H9 (cell line): ENCODE measurements around the gene DIP2C. TPM values are rescaled to one million over a fixed set of nuclear protein-coding genes. Genes with fewer than 3 reads are reported as not detected.

Source experiments
- DNase-seq: peaks from one replicate; pipeline ENCODE4 v3.0.0-alpha.2; 2017
- H2AFZ ChIP-seq: one replicate; pipeline ENCODE4 v1.6.1; 2013; ENCODE audit warnings: mild to moderate bottlenecking, low read length, control low read depth, moderate library complexity
- H2AK5ac ChIP-seq: 2 replicates; pipeline ENCODE4 v1.6.1; 2013; ENCODE audit warnings: low read length, control low read depth, mixed read lengths; ENCODE audit not compliant: insufficient read length
- H2BK120ac ChIP-seq: one replicate; pipeline ENCODE4 v1.6.1; 2013; ENCODE audit warnings: low read depth, mild to moderate bottlenecking, low read length, control low read depth, inconsistent platforms; ENCODE audit not compliant: poor library complexity, severe bottlenecking
- H2BK12ac ChIP-seq: 2 replicates; pipeline ENCODE4 v1.6.1; 2013; ENCODE audit warnings: low read length, control low read depth, mixed read lengths, low read depth; ENCODE audit not compliant: insufficient read length
- H2BK15ac ChIP-seq: 2 replicates; pipeline ENCODE4 v1.6.1; 2013; ENCODE audit warnings: low read depth, low read length, control low read depth
- H2BK20ac ChIP-seq: one replicate; pipeline ENCODE4 v1.6.1; 2013; ENCODE audit warnings: low read depth, mild to moderate bottlenecking, low read length, control low read depth, inconsistent platforms; ENCODE audit not compliant: poor library complexity, severe bottlenecking
- H2BK5ac ChIP-seq: 2 replicates; pipeline ENCODE4 v1.6.1; 2013; ENCODE audit warnings: low read length, control low read depth, mixed read lengths; ENCODE audit not compliant: insufficient read length
- H3K14ac ChIP-seq: 2 replicates; pipeline ENCODE4 v1.6.1; 2013; ENCODE audit warnings: low read length, control low read depth; ENCODE audit not compliant: insufficient read depth
- H3K18ac ChIP-seq: 2 replicates; pipeline ENCODE4 v1.6.1; 2013; ENCODE audit warnings: low read depth, mild to moderate bottlenecking, mixed read lengths, low read length, control low read depth; ENCODE audit not compliant: insufficient read length
- H3K23ac ChIP-seq: 2 replicates; pipeline ENCODE4 v1.6.1; 2013; ENCODE audit warnings: low read length, control low read depth, mixed read lengths, low read depth; ENCODE audit not compliant: insufficient read length
- H3K23me2 ChIP-seq: 2 replicates; pipeline ENCODE4 v1.6.1; 2013; ENCODE audit warnings: low read depth, mild to moderate bottlenecking, mixed read lengths, low read length, control low read depth; ENCODE audit not compliant: insufficient read length, poor library complexity, severe bottlenecking
- H3K27ac ChIP-seq: 2 replicates; pipeline ENCODE4 v1.5.1; 2013; ENCODE audit warnings: low read length, control low read depth, mixed read lengths, low read depth; ENCODE audit not compliant: insufficient read length
- H3K27me3 ChIP-seq: 2 replicates; pipeline ENCODE4 v1.6.1; 2013; ENCODE audit warnings: low read length, control low read depth, inconsistent platforms; ENCODE audit not compliant: insufficient read depth
- H3K4ac ChIP-seq: 2 replicates; pipeline ENCODE4 v1.6.1; 2013; ENCODE audit warnings: low read depth, mild to moderate bottlenecking, control low read depth, inconsistent platforms, low read length, moderate library complexity
- H3K4me1 ChIP-seq: 2 replicates; pipeline ENCODE4 v1.6.1; 2013; ENCODE audit warnings: low read length, control low read depth, inconsistent platforms; ENCODE audit not compliant: insufficient read depth
- H3K4me2 ChIP-seq: 2 replicates; pipeline ENCODE4 v1.6.1; 2013; ENCODE audit warnings: low read length, control low read depth, mixed read lengths; ENCODE audit not compliant: insufficient read length, insufficient read depth
- H3K56ac ChIP-seq: 2 replicates; pipeline ENCODE4 v1.6.1; 2013; ENCODE audit warnings: low read depth, mild to moderate bottlenecking, mixed read lengths, low read length, control low read depth; ENCODE audit not compliant: insufficient read length
- H3K79me1 ChIP-seq: 2 replicates; pipeline ENCODE4 v1.6.1; 2013; ENCODE audit warnings: low read depth, mild to moderate bottlenecking, moderate library complexity, low read length, control low read depth, inconsistent platforms; ENCODE audit not compliant: insufficient read depth, poor library complexity, severe bottlenecking
- H3K79me2 ChIP-seq: 2 replicates; pipeline ENCODE4 v1.6.1; 2013; ENCODE audit warnings: low read length, control low read depth, inconsistent platforms; ENCODE audit not compliant: insufficient read depth
- H3K9ac ChIP-seq: 2 replicates; pipeline ENCODE4 v1.6.1; 2013; ENCODE audit warnings: low read length, control low read depth, mixed read lengths; ENCODE audit not compliant: insufficient read length; ENCODE audit errors: extremely low read depth
- H3K9me3 ChIP-seq: one replicate; pipeline ENCODE4 v1.6.1; 2013; ENCODE audit warnings: low read depth, low read length, inconsistent platforms; ENCODE audit not compliant: control insufficient read depth
- H3T11ph ChIP-seq: one replicate; pipeline ENCODE4 v1.6.1; 2013; ENCODE audit warnings: mild to moderate bottlenecking, low read length, control low read depth, inconsistent platforms
- H4K20me1 ChIP-seq: one replicate; pipeline ENCODE4 v1.6.1; 2013; ENCODE audit not compliant: control insufficient read depth, insufficient read length, insufficient read depth
- H4K5ac ChIP-seq: 2 replicates; pipeline ENCODE4 v1.6.1; 2013; ENCODE audit warnings: low read depth, mild to moderate bottlenecking, mixed read lengths, low read length, control low read depth; ENCODE audit not compliant: insufficient read length
- H4K8ac ChIP-seq: replicated peaks from 2 replicates; pipeline ENCODE4 v1.6.1; 2013; ENCODE audit warnings: low read length, control low read depth, mixed read lengths, low read depth; ENCODE audit not compliant: insufficient read length
- H4K91ac ChIP-seq: 2 replicates; pipeline ENCODE4 v1.6.1; 2013; ENCODE audit warnings: low read depth, mild to moderate bottlenecking, moderate library complexity, mixed read lengths, low read length, control low read depth; ENCODE audit not compliant: insufficient read length
- H3K27ac Mint-ChIP-seq, 3 experiments: 2 replicates in 2 of 3; 3 replicates in 1 of 3; pipeline ENCODE4 v1.8.0; 2020 to 2021; ENCODE audit warnings: mixed read lengths in 3 of 3, mild to moderate bottlenecking in 1 of 3, moderate library complexity in 1 of 3
- H3K27me3 Mint-ChIP-seq: 2 replicates; pipeline ENCODE4 v1.8.0; 2021; ENCODE audit warnings: low read depth, mild to moderate bottlenecking, moderate library complexity, mixed read lengths
- H3K36me3 Mint-ChIP-seq, 3 experiments: 2 replicates in 2 of 3; 3 replicates in 1 of 3; pipeline ENCODE4 v1.8.0; 2020 to 2021; ENCODE audit warnings: low read depth in 3 of 3, mixed read lengths in 3 of 3; ENCODE audit not compliant: insufficient read depth in 1 of 3
- H3K4me1 Mint-ChIP-seq, 2 experiments: 2 replicates each; pipeline ENCODE4 v1.8.0; 2020; ENCODE audit warnings: mixed read lengths in 2 of 2
- H3K4me3 Mint-ChIP-seq, 2 experiments: 2 replicates in 1 of 2; 3 replicates in 1 of 2; pipeline ENCODE4 v1.8.0; 2020 to 2021; ENCODE audit warnings: mild to moderate bottlenecking in 2 of 2, mixed read lengths in 2 of 2, moderate library complexity in 1 of 2
- H3K9me3 Mint-ChIP-seq, 2 experiments: 2 replicates in 1 of 2; 3 replicates in 1 of 2; pipeline ENCODE4 v1.8.0; 2020; ENCODE audit warnings: mild to moderate bottlenecking in 2 of 2, mixed read lengths in 2 of 2, moderate library complexity in 1 of 2
- CTCF ChIP-seq: fragments of 200-600 bp; sonication (generic); conservative IDR thresholded peaks from 3 replicates; pipeline ENCODE4 v1.8.0; 2021; ENCODE audit warnings: antibody characterized with exemption, mild to moderate bottlenecking
- WGBS: extraction: QIAGEN DNeasy Blood & Tissue Kit; methylation state at CpG from one replicate; pipeline ENCODE4 v1.1.7; 2013; ENCODE audit warnings: missing lambda C conversion rate, low lambda C conversion rate, mixed read lengths; ENCODE audit not compliant: insufficient read length; ENCODE audit errors: extremely low coverage; 5-methylcytosine and 5-hydroxymethylcytosine counted together
- total RNA-seq: library from RNA; stranded (reverse); gene quantifications from 2 replicates; pipeline ENCODE4 v1.2.1, GENCODE V29; 2021

The DIP2C gene
- total RNA-seq, 1 experiment from 2014 or later: 7.9 TPM

DNA sequence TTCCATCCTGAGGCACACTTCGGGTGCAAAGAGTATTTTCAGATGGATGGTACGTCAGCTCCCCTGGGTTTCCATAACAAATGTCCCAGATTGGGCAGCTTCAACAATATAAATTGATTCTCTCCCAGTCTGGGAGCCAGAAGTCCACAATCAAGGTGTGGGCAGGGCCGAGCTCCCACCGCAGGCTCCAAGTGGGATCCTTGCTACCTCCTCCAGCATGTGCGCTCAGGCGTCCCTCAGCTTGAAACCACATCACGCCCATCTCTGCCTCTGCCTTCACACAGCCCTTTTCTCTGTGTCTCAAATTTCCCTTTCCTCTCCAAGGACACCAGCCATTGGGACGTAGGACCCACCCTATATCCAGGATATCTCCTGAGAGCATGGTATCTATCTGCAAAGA lies 153.5 kb downstream of the DIP2C start:
- H3K4me3 Mint-ChIP-seq: no peak overlapping the region

More for the DNA sequence above, 153.5 kb downstream of the DIP2C start:
- H3K4ac ChIP-seq: no peak overlapping the region
- H3K27me3 Mint-ChIP-seq: no peaks in the 10 kb centered on the region
- H2BK120ac ChIP-seq: no peak overlapping the region
- H3K36me3 Mint-ChIP-seq: no peaks in the 10 kb centered on the region
- H4K8ac ChIP-seq: no peak overlapping the region
- no peaks in the 10 kb centered on the region for H3K27me3 ChIP-seq
- no peak overlapping the region for H3K4me2 ChIP-seq
- no peak overlapping the region for H2BK12ac ChIP-seq
- 0 out of 7 replicates have a peak overlapping the region, but pooled peaks of 1 of the 3 experiments have one; percentile 8 for H3K27ac Mint-ChIP-seq
- no peak overlapping the region for H3K27ac ChIP-seq
- no peak overlapping the region for H3K14ac ChIP-seq
- no peak overlapping the region for H3T11ph ChIP-seq
- H3K4me1 Mint-ChIP-seq: peaks cover 11 to 13% of the 10 kb centered on the region in 2 experiments
- no peak for TF ChIP-seq CTCF
- no peaks in the 10 kb centered on the region for H3K23me2 ChIP-seq
- no peak overlapping the region for H2BK15ac ChIP-seq
- no peak overlapping the region for H3K23ac ChIP-seq
- no CpG with 5 or more reads among the region's 8 CpGs for WGBS
- no peaks in the 10 kb centered on the region for H3K79me1 ChIP-seq
- no peaks in the 10 kb centered on the region for H3K4me1 ChIP-seq
- no peaks in the 10 kb centered on the region for H3K9me3 ChIP-seq
- H4K20me1 ChIP-seq: no peaks in the 10 kb centered on the region
- H3K18ac ChIP-seq: no peak overlapping the region
- no peak overlapping the region for H4K91ac ChIP-seq
- no peaks in the 10 kb centered on the region for H3K9me3 Mint-ChIP-seq
- H4K5ac ChIP-seq: no peak overlapping the region
- H3K56ac ChIP-seq: no peak overlapping the region
- no peak for DNase-seq
- H3K79me2 ChIP-seq: no peaks in the 10 kb centered on the region
- no peak overlapping the region for H2BK20ac ChIP-seq
- no peak overlapping the region for H2AFZ ChIP-seq
- H3K9ac ChIP-seq: no peak overlapping the region
- H2AK5ac ChIP-seq: no peak overlapping the region
- no peak overlapping the region for H2BK5ac ChIP-seq
